SK-N-SH treated with all-trans-retinoic acid at 6 μM for 48 hours (cell line): Measurements from ENCODE around the gene RBM44.

Source experiments
- ATAC-seq: fragments of 200-7000 bp; cut with Tn5 transposase; 3 replicates; pipeline ENCODE4 v1.9.1; 2020; ENCODE audit warnings: mild to moderate bottlenecking, moderate library complexity
- ARNTL ChIP-seq: fragments of 450-650 bp; formaldehyde crosslinking; IDR thresholded peaks from 2 replicates; pipeline ENCODE4 v1.5.0; 2020; ENCODE audit warnings: low read depth, mild to moderate bottlenecking, moderate library complexity, borderline replicate concordance
- BACH2 ChIP-seq: fragments of 250-450 bp; sonication (Bioruptor Pico); IDR thresholded peaks from 2 replicates; pipeline ENCODE4 v1.9.0; 2021; ENCODE audit warnings: mild to moderate bottlenecking, borderline replicate concordance
- CREB5 ChIP-seq: fragments of 250-450 bp; sonication (Bioruptor Pico); IDR thresholded peaks from 2 replicates; pipeline ENCODE4 v1.5.1; 2020; ENCODE audit warnings: low read depth, mild to moderate bottlenecking, moderate library complexity
- CSDC2 ChIP-seq: fragments of 250-450 bp; sonication (Bioruptor Pico); IDR thresholded peaks from 2 replicates; pipeline ENCODE4 v1.5.0; 2020; ENCODE audit warnings: mild to moderate bottlenecking, moderate library complexity
- CSRNP3 ChIP-seq: fragments of 250-450 bp; sonication (Bioruptor Pico); IDR thresholded peaks from 2 replicates; pipeline ENCODE4 v1.5.1; 2021; ENCODE audit warnings: mild to moderate bottlenecking, moderate library complexity
- ESRRG ChIP-seq: fragments of 250-450 bp; sonication (Bioruptor Pico); IDR thresholded peaks from 2 replicates; pipeline ENCODE4 v1.6.1; 2021; ENCODE audit warnings: mild to moderate bottlenecking
- GLIS3 ChIP-seq: fragments of 250-450 bp; sonication (Bioruptor Pico); IDR thresholded peaks from 2 replicates; pipeline ENCODE4 v1.5.0; 2020; ENCODE audit warnings: mild to moderate bottlenecking, moderate library complexity
- ISL1 ChIP-seq: fragments of 250-450 bp; sonication (Bioruptor Pico); IDR thresholded peaks from 2 replicates; pipeline ENCODE4 v2.1.2; 2022; ENCODE audit warnings: mild to moderate bottlenecking, moderate library complexity
- OSR1 ChIP-seq: fragments of 250-450 bp; sonication (Bioruptor Pico); IDR thresholded peaks from 2 replicates; pipeline ENCODE4 v1.8.0; 2022; ENCODE audit warnings: moderate library complexity, mild to moderate bottlenecking, inconsistent platforms
- PATZ1 ChIP-seq: fragments of 250-450 bp; sonication (Bioruptor Pico); IDR thresholded peaks from 2 replicates; pipeline ENCODE4 v1.8.0; 2020; ENCODE audit warnings: mild to moderate bottlenecking, moderate library complexity, borderline replicate concordance
- POU6F1 ChIP-seq: fragments of 250-450 bp; sonication (Bioruptor Pico); IDR thresholded peaks from 2 replicates; pipeline ENCODE4 v1.8.0; 2021; ENCODE audit warnings: low read depth, mild to moderate bottlenecking, moderate library complexity, borderline replicate concordance
- RARB ChIP-seq: fragments of 250-450 bp; sonication (Bioruptor Pico); IDR thresholded peaks from 2 replicates; pipeline ENCODE4 v1.8.0; 2021; ENCODE audit warnings: mild to moderate bottlenecking, moderate library complexity
- SNAI2 ChIP-seq: fragments of 250-450 bp; sonication (Bioruptor Pico); IDR thresholded peaks from 2 replicates; pipeline ENCODE4 v1.5.0; 2020; ENCODE audit warnings: mild to moderate bottlenecking, moderate library complexity
- TCF4 ChIP-seq: fragments of 250-450 bp; sonication (Bioruptor Pico); IDR thresholded peaks from 2 replicates; pipeline ENCODE4 v1.8.0; 2021; ENCODE audit warnings: mild to moderate bottlenecking, moderate library complexity, borderline replicate concordance
- TOX ChIP-seq: fragments of 250-450 bp; sonication (Bioruptor Pico); IDR thresholded peaks from 2 replicates; pipeline ENCODE4 v1.8.0; 2021; ENCODE audit warnings: mild to moderate bottlenecking, moderate library complexity, borderline replicate concordance
- ZC3H10 ChIP-seq: fragments of 250-450 bp; sonication (Bioruptor Pico); IDR thresholded peaks from 2 replicates; pipeline ENCODE4 v1.5.1; 2021; ENCODE audit warnings: mild to moderate bottlenecking, moderate library complexity
- ZFP3 ChIP-seq: fragments of 250-450 bp; sonication (Bioruptor Pico); IDR thresholded peaks from 2 replicates; pipeline ENCODE4 v1.5.0; 2020; ENCODE audit warnings: mild to moderate bottlenecking, moderate library complexity
- ZFP30 ChIP-seq: fragments of 450-650 bp; formaldehyde crosslinking; IDR thresholded peaks from 2 replicates; pipeline ENCODE4 v1.5.0; 2022; ENCODE audit warnings: mild to moderate bottlenecking, moderate library complexity
- ZNF565 ChIP-seq: fragments of 450-650 bp; formaldehyde crosslinking; conservative IDR thresholded peaks from 2 replicates; pipeline ENCODE4 v1.5.0; 2020; ENCODE audit warnings: low read depth, mild to moderate bottlenecking, moderate library complexity
- ZNF70 ChIP-seq: fragments of 450-650 bp; formaldehyde crosslinking; IDR thresholded peaks from 2 replicates; pipeline ENCODE4 v1.5.0; 2020; ENCODE audit warnings: mild to moderate bottlenecking, moderate library complexity
- ZNF8 ChIP-seq: fragments of 450-650 bp; formaldehyde crosslinking; IDR thresholded peaks from 2 replicates; pipeline ENCODE4 v1.5.0; 2020; ENCODE audit warnings: mild to moderate bottlenecking, moderate library complexity

Gene RBM44

GRCh38 chr2:237877576-237878307 is 79.2 kb downstream of the RBM44 start (continued):
- TF ChIP-seq PATZ1 (CRISPR knock-in tag) (no peak), CREB5 (no peak), ZNF70 (CRISPR knock-in tag) (no peak), RARB (no peak)

- no peak for ATAC-seq
- no peak for TF ChIP-seq OSR1 (CRISPR knock-in tag)
- TF ChIP-seq ESRRG (CRISPR knock-in tag): no peak
- TF ChIP-seq TCF4 (CRISPR knock-in tag): no peak
- no peak for TF ChIP-seq RARB
- no peak for TF ChIP-seq ISL1
- TF ChIP-seq GLIS3 (CRISPR knock-in tag): no peak
- TF ChIP-seq ZNF70 (CRISPR knock-in tag): no peak
- no peak for TF ChIP-seq PATZ1 (CRISPR knock-in tag)
- TF ChIP-seq TOX (CRISPR knock-in tag): no peak
- no peak for TF ChIP-seq ZNF565 (CRISPR knock-in tag)
- TF ChIP-seq ZFP30: no peak
- TF ChIP-seq ZNF8 (CRISPR knock-in tag): no peak
- TF ChIP-seq ZC3H10 (CRISPR knock-in tag): no peak
- TF ChIP-seq CREB5: no peak
- no peak for TF ChIP-seq BACH2 (CRISPR knock-in tag)
- TF ChIP-seq ARNTL: no peak
- no peak for TF ChIP-seq POU6F1 (CRISPR knock-in tag)
- no peak for TF ChIP-seq SNAI2 (CRISPR knock-in tag)
- no peak for TF ChIP-seq CSRNP3 (CRISPR knock-in tag)
- TF ChIP-seq CSDC2 (CRISPR knock-in tag): no peak
Observed at GRCh38 chr2:237878321-237879057, 79.9 kb downstream of the RBM44 start.

- no peak for ATAC-seq
- no peak for TF ChIP-seq ZNF8 (CRISPR knock-in tag)
- TF ChIP-seq ZNF70 (CRISPR knock-in tag): no peak
- TF ChIP-seq BACH2 (CRISPR knock-in tag): no peak
- TF ChIP-seq CREB5: no peak
- TF ChIP-seq POU6F1 (CRISPR knock-in tag): no peak
- TF ChIP-seq ZFP3 (CRISPR knock-in tag): no peak
Observed at GRCh38 chr2:237879058-237879430, 80.5 kb downstream of the RBM44 start.
